Islet precursor cell (in vitro differentiated cells): Measurements from ENCODE around the gene PTPRE.

Experiments used
- DNase-seq: peaks from one replicate; pipeline ENCODE4 v3.0.0-alpha.2; 2018

PTPRE gene

GRCh38 chr10:127908959-127909267 lies 2.0 kb downstream of the PTPRE start:
- DNase-seq, result no peak

GRCh38 chr10:127909716-127910463 lies 3.0 kb downstream of the PTPRE start:
- DNase-seq, result no peak

- peak; percentile 26 for DNase-seq
Measured at GRCh38 chr10:127910464-127910770, 3.5 kb downstream of the PTPRE start.

- DNase-seq, result peak; percentile 47
Measured at GRCh38 chr10:127911218-127911866, 4.4 kb downstream of the PTPRE start.

- peak; percentile 33 for DNase-seq
Measured at GRCh38 chr10:127911867-127912257, 5.0 kb downstream of the PTPRE start.

- peak; percentile 46 for DNase-seq
Measured at GRCh38 chr10:127912607-127913367, 5.9 kb downstream of the PTPRE start.

GRCh38 chr10:127913368-127913759 lies 6.5 kb downstream of the PTPRE start:
- no peak for DNase-seq

- no peak for DNase-seq
Measured at GRCh38 chr10:127915324-127915723, 8.4 kb downstream of the PTPRE start.

- DNase-seq, result peak; percentile 50
Measured at GRCh38 chr10:127916826-127917225, 9.9 kb downstream of the PTPRE start.

- peak; percentile 35 for DNase-seq
Measured at GRCh38 chr10:127918572-127918971, 11.7 kb downstream of the PTPRE start.

GRCh38 chr10:127919418-127920271 lies 12.7 kb downstream of the PTPRE start:
- DNase-seq, result peak; percentile 69

- peak; percentile 29 for DNase-seq
Measured at GRCh38 chr10:127920306-127921074, 13.6 kb downstream of the PTPRE start.

- DNase-seq, result no peak
Measured at GRCh38 chr10:127921075-127921752, 14.3 kb downstream of the PTPRE start.

GRCh38 chr10:127921753-127922145 lies 14.8 kb downstream of the PTPRE start:
- peak; percentile 42 for DNase-seq

- DNase-seq, result peak; percentile 36
Measured at GRCh38 chr10:127922206-127922605, 15.3 kb downstream of the PTPRE start.

- peak; percentile 98 for DNase-seq
Measured at GRCh38 chr10:127922675-127923366, 15.9 kb downstream of the PTPRE start.

GRCh38 chr10:127923646-127924045 lies 16.7 kb downstream of the PTPRE start:
- peak; percentile 67 for DNase-seq

GRCh38 chr10:127925471-127926207 lies 18.7 kb downstream of the PTPRE start:
- DNase-seq, result peak; percentile 53

GRCh38 chr10:127926455-127926854 lies 19.6 kb downstream of the PTPRE start:
- DNase-seq, result peak; percentile 54
